ENCODE measurements around the gene TEDC1.
A peak's percentile ranks its signal among the peaks of the same experiment; 100 is the strongest.

Gene TEDC1

GRCh38 chr14:105487449-105487985 is 3.5 kb upstream of the TEDC1 start:
- H3K79me2 ChIP-seq (ENCODE audit: control insufficient read depth, low read length) = peaks cover 9% of the 10 kb centered on the region
- peak overlapping the region; percentile 87 for H3K4me2 ChIP-seq (ENCODE audit: low read length)
- no peaks in the 10 kb centered on the region for H3F3A ChIP-seq (ENCODE audit: control insufficient read depth, insufficient read depth)
- H3K27ac ChIP-seq (ENCODE audit: low read depth, low read length) = no peak overlapping the region
- no peaks in the 10 kb centered on the region for H3K9me3 ChIP-seq (ENCODE audit: control insufficient read depth, insufficient read depth, low read length)
- peaks cover 6% of the 10 kb centered on the region; the same call in 1 of the 2 replicates for H4K20me1 ChIP-seq (ENCODE audit: control insufficient read depth, insufficient read depth, low read depth, low read length)
- peaks cover 40% of the 10 kb centered on the region for H3K27me3 ChIP-seq (ENCODE audit: control insufficient read depth, low read length)
- no peaks in the 10 kb centered on the region for H3K9me2 ChIP-seq (replicated peaks; ENCODE audit: control insufficient read depth, low read length)
- peaks cover 46% of the 10 kb centered on the region for H3K4me1 ChIP-seq (ENCODE audit: control insufficient read depth, low read length)
- peak overlapping the region; percentile 79 for H3K4me3 ChIP-seq (ENCODE audit: low read length)
- TF ChIP-seq EZH2phosphoT487 (IDR thresholded peaks at IDR 0.05; ENCODE audit: borderline replicate concordance, low read length) (no peak), CTCF (IDR thresholded peaks at IDR 0.05; ENCODE audit: low read depth, low read length, poor library complexity, severe bottlenecking) (no peak)
- H3K36me3 ChIP-seq (ENCODE audit: control insufficient read depth, low read length) = peaks cover 6% of the 10 kb centered on the region

- H3K36me3 ChIP-seq (ENCODE audit: control insufficient read depth, low read length) = peaks cover 6% of the 10 kb centered on the region
- peak overlapping the region; percentile 79 for H3K4me3 ChIP-seq (ENCODE audit: low read length)
- H3K4me2 ChIP-seq (ENCODE audit: low read length) = peak overlapping the region; percentile 87
- H3K4me1 ChIP-seq (ENCODE audit: control insufficient read depth, low read length) = peaks cover 46% of the 10 kb centered on the region
- H4K20me1 ChIP-seq (ENCODE audit: control insufficient read depth, insufficient read depth, low read depth, low read length) = peaks cover 8% of the 10 kb centered on the region; the same call in 1 of the 2 replicates
- H3F3A ChIP-seq (ENCODE audit: control insufficient read depth, insufficient read depth) = no peaks in the 10 kb centered on the region
- no peaks in the 10 kb centered on the region for H3K9me2 ChIP-seq (replicated peaks; ENCODE audit: control insufficient read depth, low read length)
- no peaks in the 10 kb centered on the region for H3K9me3 ChIP-seq (ENCODE audit: control insufficient read depth, insufficient read depth, low read length)
- H3K27me3 ChIP-seq (ENCODE audit: control insufficient read depth, low read length) = peaks cover 40% of the 10 kb centered on the region
- peaks cover 9% of the 10 kb centered on the region for H3K79me2 ChIP-seq (ENCODE audit: control insufficient read depth, low read length)
- no peak for TF ChIP-seq CTCF (IDR thresholded peaks at IDR 0.05; ENCODE audit: low read depth, low read length, poor library complexity, severe bottlenecking)
- no peak for TF ChIP-seq EZH2phosphoT487 (IDR thresholded peaks at IDR 0.05; ENCODE audit: borderline replicate concordance, low read length)
- H3K27ac ChIP-seq (ENCODE audit: low read depth, low read length) = no peak overlapping the region
Observed at GRCh38 chr14:105487986-105488777, 2.9 kb upstream of the TEDC1 start.

- Histone ChIP-seq H3K4me2 (ENCODE audit: low read length) (peak overlapping the region; percentile 75), H3K36me3 (ENCODE audit: control insufficient read depth, low read length) (peaks cover 9% of the 10 kb centered on the region), H3K9me2 (replicated peaks; ENCODE audit: control insufficient read depth, low read length) (no peaks in the 10 kb centered on the region), H3K79me2 (ENCODE audit: control insufficient read depth, low read length) (peaks cover 9% of the 10 kb centered on the region), H3K9me3 (ENCODE audit: control insufficient read depth, insufficient read depth, low read length) (no peaks in the 10 kb centered on the region), H3K4me3 (ENCODE audit: low read length) (peak overlapping the region; percentile 89), H3K27ac (ENCODE audit: low read depth, low read length) (peak overlapping the region; percentile 65; the same call in 1 of the 2 replicates), H3F3A (ENCODE audit: control insufficient read depth, insufficient read depth) (no peaks in the 10 kb centered on the region), H3K4me1 (ENCODE audit: control insufficient read depth, low read length) (peaks cover 46% of the 10 kb centered on the region), H4K20me1 (ENCODE audit: control insufficient read depth, insufficient read depth, low read depth, low read length) (peaks cover 8% of the 10 kb centered on the region; the same call in 1 of the 2 replicates), H3K27me3 (ENCODE audit: control insufficient read depth, low read length) (peaks cover 40% of the 10 kb centered on the region)
- no peak for TF ChIP-seq CTCF (IDR thresholded peaks at IDR 0.05; ENCODE audit: low read depth, low read length, poor library complexity, severe bottlenecking)
- no peak for TF ChIP-seq EZH2phosphoT487 (IDR thresholded peaks at IDR 0.05; ENCODE audit: borderline replicate concordance, low read length)
Observed at GRCh38 chr14:105488781-105489541, 2.1 kb upstream of the TEDC1 start.
